ENCODE measurements around the gene LMO1.

GRCh38 chr11:8309862-8310261, 46.2 kb upstream of the LMO1 start:
- TF ChIP-seq POLR2A (IDR thresholded peaks at IDR 0.05) (no peak), CTCF (IDR thresholded peaks at IDR 0.05) (no peak)
